Omental fat pad (tissue), 4 donors: ENCODE data around the gene KLC1. TPM values are rescaled to one million over a fixed set of nuclear protein-coding genes. Genes with fewer than 3 reads are reported as not detected.

ENCODE experiments used
- ATAC-seq: fragments of 150-250 bp; one replicate; pipeline ENCODE4 v1.9.1; 2016; ENCODE audit warnings: mild to moderate bottlenecking, moderate library complexity; ENCODE audit not compliant: low FRiP score
- DNase-seq: peaks from one replicate; pipeline ENCODE4 v3.0.0-alpha.2; 2019; ENCODE audit warnings: low spot score
- total RNA-seq, 4 donors: library from RNA; depleted of rRNA; stranded (reverse); fragments of >200 nt; gene quantifications; one replicate each; pipeline ENCODE4 v1.1.0, GENCODE V29; 2016
- TF ChIP-seq, protein P1 (sequence below), 3 donors: fragments of 450-650 bp; IDR thresholded peaks; one replicate each; pipeline ENCODE4 v1.5.1; 2016 to 2017; ENCODE audit warnings: antibody characterized with exemption in 3 of 3, mild to moderate bottlenecking in 3 of 3, moderate library complexity in 2 of 3

KLC1 gene
- total RNA-seq, 4 donors from 2014 or later: 195 to 349 (median 289) TPM

DNA sequence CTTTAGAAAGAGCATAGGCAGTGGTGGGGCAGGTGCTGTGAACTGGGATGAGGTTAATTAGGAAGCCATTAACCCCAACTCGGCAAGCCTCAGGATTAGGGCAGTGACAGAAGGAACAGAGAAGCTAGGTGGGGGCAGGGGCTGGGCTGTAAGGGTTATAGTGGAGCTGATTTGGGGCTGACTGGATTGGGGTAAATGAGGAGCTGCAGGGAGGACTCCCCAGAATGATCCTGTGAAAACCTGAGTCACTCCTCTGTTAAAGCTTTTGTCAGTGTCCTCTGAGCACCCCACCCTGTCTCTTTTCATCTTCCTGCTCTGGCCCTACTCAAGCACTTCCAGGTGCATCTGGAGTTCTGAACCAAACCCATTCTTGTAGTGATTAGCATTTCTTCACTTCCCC is 4.4 kb downstream of the KLC1 start:
- TF ChIP-seq, protein P1, sequence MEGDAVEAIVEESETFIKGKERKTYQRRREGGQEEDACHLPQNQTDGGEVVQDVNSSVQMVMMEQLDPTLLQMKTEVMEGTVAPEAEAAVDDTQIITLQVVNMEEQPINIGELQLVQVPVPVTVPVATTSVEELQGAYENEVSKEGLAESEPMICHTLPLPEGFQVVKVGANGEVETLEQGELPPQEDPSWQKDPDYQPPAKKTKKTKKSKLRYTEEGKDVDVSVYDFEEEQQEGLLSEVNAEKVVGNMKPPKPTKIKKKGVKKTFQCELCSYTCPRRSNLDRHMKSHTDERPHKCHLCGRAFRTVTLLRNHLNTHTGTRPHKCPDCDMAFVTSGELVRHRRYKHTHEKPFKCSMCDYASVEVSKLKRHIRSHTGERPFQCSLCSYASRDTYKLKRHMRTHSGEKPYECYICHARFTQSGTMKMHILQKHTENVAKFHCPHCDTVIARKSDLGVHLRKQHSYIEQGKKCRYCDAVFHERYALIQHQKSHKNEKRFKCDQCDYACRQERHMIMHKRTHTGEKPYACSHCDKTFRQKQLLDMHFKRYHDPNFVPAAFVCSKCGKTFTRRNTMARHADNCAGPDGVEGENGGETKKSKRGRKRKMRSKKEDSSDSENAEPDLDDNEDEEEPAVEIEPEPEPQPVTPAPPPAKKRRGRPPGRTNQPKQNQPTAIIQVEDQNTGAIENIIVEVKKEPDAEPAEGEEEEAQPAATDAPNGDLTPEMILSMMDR (IDR thresholded peaks at IDR 0.05): no peak
- DNase-seq: no peak
- no peak for ATAC-seq

- DNase-seq: no peak
- TF ChIP-seq, protein P1 (IDR thresholded peaks at IDR 0.05): no peak
- ATAC-seq: no peak
Measured at GRCh38 chr14:103634156-103634555, 5.1 kb downstream of the KLC1 start.

DNA sequence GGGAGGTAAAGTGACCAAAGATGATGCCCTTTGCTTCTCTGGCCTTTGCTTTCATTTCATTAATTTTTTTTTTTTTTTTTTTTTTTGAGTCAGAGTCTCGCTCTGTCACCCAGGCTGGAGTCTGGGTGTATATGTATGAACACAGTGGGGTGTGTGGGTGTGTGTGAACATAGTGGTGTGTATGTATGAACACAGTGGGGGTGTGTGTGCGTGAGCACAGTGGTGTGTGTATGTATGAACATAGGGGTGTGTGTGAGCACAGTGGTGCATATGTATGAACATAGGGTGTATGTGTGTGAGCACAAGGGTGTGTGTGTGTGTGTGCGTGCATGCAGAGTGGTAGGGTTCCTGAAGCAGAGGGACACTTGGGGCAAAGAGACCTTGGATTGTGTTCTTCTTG is 9.6 kb downstream of the KLC1 start:
- DNase-seq (no peak), ATAC-seq (no peak)
- TF ChIP-seq, protein P1 (IDR thresholded peaks at IDR 0.05): no peak

DNA sequence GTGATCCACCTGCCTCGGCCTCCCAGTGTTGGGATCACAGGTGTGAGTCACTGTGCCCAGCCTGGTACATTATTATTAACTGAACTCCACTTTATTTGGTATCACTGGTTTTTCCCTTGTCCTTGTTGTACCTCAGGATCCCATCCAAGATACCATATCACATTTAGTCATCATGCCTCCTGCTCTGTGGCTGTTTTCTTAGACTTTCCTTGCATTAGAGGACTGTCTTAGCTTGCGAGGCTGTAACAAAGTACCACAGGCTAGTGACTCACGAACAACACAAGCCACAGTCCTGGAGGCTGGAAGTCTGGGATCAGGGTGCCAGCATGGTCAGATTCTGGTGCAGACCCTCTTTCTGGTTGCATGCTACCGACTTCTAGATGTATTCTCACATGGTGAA is 12.2 kb downstream of the KLC1 start:
- DNase-seq (no peak), ATAC-seq (no peak)
- TF ChIP-seq, protein P1 (IDR thresholded peaks at IDR 0.05): no peak

DNA sequence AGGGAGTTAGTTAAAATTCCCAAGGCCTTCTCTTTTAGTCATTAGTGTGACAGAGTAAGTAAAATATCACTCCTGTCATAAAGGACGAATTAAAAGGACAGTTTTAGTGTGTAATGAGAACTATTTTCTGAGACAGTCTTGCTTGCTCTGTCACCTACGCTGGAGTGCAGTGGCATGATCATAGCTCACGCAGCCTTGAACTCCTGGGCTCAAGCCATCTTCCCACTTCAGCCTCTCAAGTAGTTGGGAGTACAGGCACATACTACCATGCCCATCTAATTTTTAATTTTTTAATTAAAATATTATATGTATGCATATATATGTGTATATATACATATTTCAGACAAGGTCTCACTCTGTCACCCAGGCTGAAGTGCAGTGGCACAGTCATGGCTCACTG is 17.2 kb downstream of the KLC1 start:
- no peak for ATAC-seq

DNA sequence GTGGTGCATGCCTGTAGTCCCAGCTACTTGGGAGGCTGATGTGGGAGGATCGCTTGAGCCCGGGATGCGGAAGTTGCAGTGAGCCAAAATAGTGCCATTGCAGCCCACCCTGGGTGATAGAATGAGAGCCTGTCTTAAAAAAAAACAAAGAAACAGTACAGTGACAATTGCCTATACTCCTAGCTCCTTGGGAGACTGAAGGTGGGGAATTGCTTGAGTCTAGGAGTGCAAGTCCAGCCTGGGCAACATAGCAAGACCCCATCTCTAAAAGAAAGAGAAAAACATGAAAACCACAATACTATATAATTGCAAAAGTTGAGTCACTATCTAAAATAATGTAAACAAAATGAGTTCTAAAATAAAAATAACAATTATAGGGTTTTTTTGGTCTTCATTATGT is 20.0 kb downstream of the KLC1 start:
- ATAC-seq: no peak
- TF ChIP-seq, protein P1 (IDR thresholded peaks at IDR 0.05): no peak

More for the DNA sequence above, 17.2 kb downstream of the KLC1 start:
- DNase-seq: no peak
- TF ChIP-seq, protein P1 (IDR thresholded peaks at IDR 0.05): no peak

GRCh38 chr14:103650213-103650612 is 21.2 kb downstream of the KLC1 start:
- DNase-seq (no peak), ATAC-seq (no peak)
- TF ChIP-seq, protein P1 (IDR thresholded peaks at IDR 0.05): no peak

More for the DNA sequence above, 20.0 kb downstream of the KLC1 start:
- no peak for DNase-seq
